ENCODE results near the gene RBMS3. TPM values are rescaled to one million over a fixed set of nuclear protein-coding genes. Genes with fewer than 3 reads are reported as not detected.

The RBMS3 gene
- total RNA-seq, 4 donors from 2014 or later = 3.8 to 18.7 (median 14.6) TPM

GRCh38 chr3:30011237-30011803, 730.4 kb downstream of the RBMS3 start:
- H3K4me3 ChIP-seq = no peak overlapping the region
- no peak overlapping the region for H3K27ac ChIP-seq
- intact Hi-C loops (cut with DNase I; ENCODE audit: low total_unique reads) (no loop called here), in situ Hi-C loops (cut with MboI; ENCODE audit: low pct_ligation_motif_present in 1 of 4, low pct_unique_long_range_greater_than_20kb in 1 of 4, low sequenced_read_pairs in 3 of 4) (no loop called here)
- no peaks in the 10 kb centered on the region for H3K4me1 ChIP-seq
- DNase-seq = no peak
- H3K36me3 ChIP-seq = no peaks in the 10 kb centered on the region
- TF ChIP-seq EP300 (IDR thresholded peaks at IDR 0.05; ENCODE audit: low read depth) (no peak), CTCF (IDR thresholded peaks at IDR 0.05) (no peak), POLR2AphosphoS5 (IDR thresholded peaks at IDR 0.05) (no peak), POLR2A (IDR thresholded peaks at IDR 0.05) (no peak)
- H3K27me3 ChIP-seq = no peaks in the 10 kb centered on the region
- WGBS, 2 donors (ENCODE audit: low coverage in 1 of 2) = 77 to 79% methylated on average over 4 of the region's 4 CpGs
- H3K9me3 ChIP-seq = no peaks in the 10 kb centered on the region

GRCh38 chr3:30012941-30013543, 732.2 kb downstream of the RBMS3 start:
- H3K27ac ChIP-seq = no peak overlapping the region
- H3K4me3 ChIP-seq = no peak overlapping the region
- H3K9me3 ChIP-seq = no peaks in the 10 kb centered on the region
- H3K36me3 ChIP-seq = no peaks in the 10 kb centered on the region
- no peaks in the 10 kb centered on the region for H3K27me3 ChIP-seq
- in situ Hi-C loops (cut with MboI; ENCODE audit: low pct_ligation_motif_present in 1 of 4, low pct_unique_long_range_greater_than_20kb in 1 of 4, low sequenced_read_pairs in 3 of 4) = no loop called here
- TF ChIP-seq EP300 (IDR thresholded peaks at IDR 0.05; ENCODE audit: low read depth) = no peak
- TF ChIP-seq POLR2AphosphoS5 (IDR thresholded peaks at IDR 0.05) = no peak
- no peak for TF ChIP-seq POLR2A (IDR thresholded peaks at IDR 0.05)
- TF ChIP-seq CTCF (IDR thresholded peaks at IDR 0.05) = peak; percentile 60 to 66 (median 65)
- DNase-seq = peak; percentile 79
- intact Hi-C loops (cut with DNase I; ENCODE audit: low total_unique reads) = no loop called here
- WGBS, 2 donors (ENCODE audit: low coverage in 1 of 2) = 0% methylated on average over 2 of the region's 2 CpGs
- H3K4me1 ChIP-seq = no peaks in the 10 kb centered on the region

GRCh38 chr3:30017901-30018300, 737.0 kb downstream of the RBMS3 start:
- WGBS, 2 donors (ENCODE audit: low coverage in 1 of 2) = 29% methylated on average over 2 of the region's 2 CpGs; no CpG with 5 or more reads in 1 of the 2 donors
- no peak for DNase-seq
- Histone ChIP-seq H3K27ac (no peak overlapping the region), H3K9me3 (no peaks in the 10 kb centered on the region), H3K27me3 (no peaks in the 10 kb centered on the region), H3K36me3 (no peaks in the 10 kb centered on the region), H3K4me3 (no peak overlapping the region), H3K4me1 (no peaks in the 10 kb centered on the region)
- in situ Hi-C loops (cut with MboI; ENCODE audit: low pct_ligation_motif_present in 1 of 4, low pct_unique_long_range_greater_than_20kb in 1 of 4, low sequenced_read_pairs in 3 of 4) = no loop called here
- intact Hi-C loops (cut with DNase I; ENCODE audit: low total_unique reads) = no loop called here
- TF ChIP-seq CTCF (IDR thresholded peaks at IDR 0.05) (no peak), POLR2A (IDR thresholded peaks at IDR 0.05) (no peak), POLR2AphosphoS5 (IDR thresholded peaks at IDR 0.05) (no peak), EP300 (IDR thresholded peaks at IDR 0.05; ENCODE audit: low read depth) (no peak)

- intact Hi-C loops (cut with DNase I; ENCODE audit: low total_unique reads) (no loop called here), in situ Hi-C loops (cut with MboI; ENCODE audit: low pct_ligation_motif_present in 1 of 4, low pct_unique_long_range_greater_than_20kb in 1 of 4, low sequenced_read_pairs in 3 of 4) (no loop called here)
- 68 to 75% methylated on average over 1 of the region's 1 CpG for WGBS, 2 donors (ENCODE audit: low coverage in 1 of 2)
- no peaks in the 10 kb centered on the region for H3K9me3 ChIP-seq
- H3K4me3 ChIP-seq = no peak overlapping the region
- no peak overlapping the region for H3K27ac ChIP-seq
- no peaks in the 10 kb centered on the region for H3K27me3 ChIP-seq
- H3K36me3 ChIP-seq = no peaks in the 10 kb centered on the region
- TF ChIP-seq POLR2A (IDR thresholded peaks at IDR 0.05) (no peak), CTCF (IDR thresholded peaks at IDR 0.05) (no peak), POLR2AphosphoS5 (IDR thresholded peaks at IDR 0.05) (no peak), EP300 (IDR thresholded peaks at IDR 0.05; ENCODE audit: low read depth) (no peak)
- no peak for DNase-seq
- no peaks in the 10 kb centered on the region for H3K4me1 ChIP-seq
Observed at GRCh38 chr3:30020380-30020779, 739.5 kb downstream of the RBMS3 start.
